ENCODE data around the gene ANKRD33B.
"Not testable (repeated sequence)": the region's sequence is repeated elsewhere in the genome, so short reads cannot be mapped to it uniquely, and the experiment has no call there.

ANKRD33B gene

GRCh38 chr5:10637944-10638343 lies 74.1 kb downstream of the ANKRD33B start:
- DNase-seq: peak; percentile 17 to 48 (median 45)

- not testable (repeated sequence) for DNase-seq
Observed at GRCh38 chr5:10638723-10639122, 74.9 kb downstream of the ANKRD33B start.

DNA sequence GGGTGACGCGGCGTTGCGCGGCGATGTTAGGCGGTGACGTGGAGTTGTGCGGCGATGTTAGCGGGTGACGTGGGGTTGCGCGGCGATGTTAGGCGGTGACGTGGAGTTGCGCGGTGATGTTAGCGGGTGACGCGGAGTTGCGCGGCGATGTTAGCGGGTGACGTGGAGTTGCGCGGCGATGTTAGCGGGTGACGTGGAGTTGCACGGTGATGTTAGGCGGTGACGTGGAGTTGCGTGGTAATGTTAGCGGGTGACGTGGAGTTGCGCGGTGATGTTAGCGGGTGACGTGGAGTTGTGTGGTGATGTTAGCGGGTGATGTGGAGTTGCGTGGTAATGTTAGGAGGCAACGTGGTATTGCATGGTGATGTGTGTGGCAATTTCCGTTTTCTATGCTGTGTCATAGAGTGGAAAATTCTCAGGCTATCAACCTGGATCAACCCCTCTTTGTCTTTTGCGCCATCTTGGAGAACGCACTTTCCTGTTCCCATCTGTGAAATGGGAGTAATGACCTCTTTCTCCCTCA lies 76.0 kb downstream of the ANKRD33B start:
- DNase-seq: no peak

- no peak for DNase-seq
Observed at GRCh38 chr5:10642367-10642766, 78.5 kb downstream of the ANKRD33B start.

GRCh38 chr5:10644192-10644591 lies 80.3 kb downstream of the ANKRD33B start:
- DNase-seq: no peak

GRCh38 chr5:10645146-10645545 lies 81.3 kb downstream of the ANKRD33B start:
- DNase-seq: no peak

DNA sequence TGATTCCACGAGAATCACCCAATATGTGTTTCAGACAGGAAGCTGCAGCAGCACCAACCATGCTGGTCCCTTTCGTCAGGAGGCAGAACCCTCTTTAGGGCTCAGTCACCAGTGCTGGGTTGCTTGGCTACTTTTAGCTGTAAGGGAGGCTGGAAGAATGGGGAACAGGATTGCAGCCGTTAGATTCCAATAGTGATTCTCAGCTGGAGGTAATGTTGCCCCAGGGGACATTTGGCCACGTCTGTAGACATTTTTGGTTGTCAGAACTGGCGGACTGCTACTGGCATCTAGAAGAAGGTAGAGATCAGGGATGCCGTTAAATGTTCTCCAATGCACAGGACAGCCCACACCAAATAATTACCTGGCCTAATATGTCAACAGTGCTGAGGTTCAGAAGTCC lies 81.8 kb downstream of the ANKRD33B start:
- DNase-seq: no peak

- DNase-seq: no peak
Observed at GRCh38 chr5:10647640-10648039, 83.8 kb downstream of the ANKRD33B start.

- no peak for DNase-seq
Observed at GRCh38 chr5:10648806-10649665, 85.2 kb downstream of the ANKRD33B start.

DNA sequence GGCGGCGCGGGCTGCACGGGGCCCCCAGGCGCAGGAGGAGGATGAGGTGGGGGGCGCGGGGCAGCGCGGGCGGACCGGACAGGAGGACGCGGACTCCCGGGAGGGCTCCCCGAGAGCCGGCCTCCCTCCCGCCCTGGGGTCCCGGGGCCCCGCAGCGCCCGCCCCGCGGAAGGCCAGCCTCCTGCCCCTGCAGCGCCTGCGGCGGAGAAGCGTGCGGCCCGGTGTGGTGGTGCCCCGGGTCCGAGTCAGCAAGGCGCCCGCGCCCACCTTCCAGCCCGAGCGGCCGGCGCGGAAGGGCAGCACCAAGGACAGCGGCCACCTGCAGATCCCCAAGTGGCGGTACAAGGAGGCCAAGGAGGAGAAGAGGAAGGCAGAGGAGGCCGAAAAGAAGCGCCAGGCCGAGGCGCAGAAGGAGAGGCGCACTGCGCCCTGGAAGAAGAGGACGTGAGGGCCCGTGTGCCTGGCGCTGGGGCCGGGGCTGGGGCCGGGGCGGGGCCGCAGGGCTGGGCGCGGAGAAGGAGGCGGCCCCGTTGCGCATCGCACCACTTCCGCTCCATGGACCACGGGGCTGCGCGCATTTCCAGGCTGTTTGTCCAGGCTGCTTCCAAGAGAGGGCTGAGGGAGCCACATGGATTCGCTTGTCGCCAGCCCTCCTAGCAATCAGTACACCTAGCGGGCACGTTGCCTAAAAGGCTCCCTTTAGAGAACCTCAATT lies 86.0 kb downstream of the ANKRD33B start:
- no peak for DNase-seq

DNA sequence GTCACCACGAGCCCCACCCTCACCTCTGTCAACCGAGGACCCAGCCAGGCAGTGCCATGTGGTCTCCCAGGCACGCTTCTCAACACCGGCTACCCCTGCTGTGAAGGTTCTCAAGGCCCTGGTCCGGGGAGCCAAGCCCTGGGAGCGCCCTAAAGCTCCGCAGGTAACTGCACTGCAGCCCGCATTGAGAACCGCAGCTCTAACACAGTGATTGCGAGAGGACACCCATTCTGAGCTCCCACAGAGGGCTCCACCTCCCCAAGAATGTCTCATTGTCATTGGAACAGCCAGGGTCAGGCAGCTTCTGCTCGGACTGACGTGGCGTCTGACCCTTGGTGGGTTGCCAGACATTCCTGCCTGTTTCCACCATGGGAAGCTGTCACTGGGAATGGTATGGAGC lies 88.3 kb downstream of the ANKRD33B start:
- no peak for DNase-seq

DNA sequence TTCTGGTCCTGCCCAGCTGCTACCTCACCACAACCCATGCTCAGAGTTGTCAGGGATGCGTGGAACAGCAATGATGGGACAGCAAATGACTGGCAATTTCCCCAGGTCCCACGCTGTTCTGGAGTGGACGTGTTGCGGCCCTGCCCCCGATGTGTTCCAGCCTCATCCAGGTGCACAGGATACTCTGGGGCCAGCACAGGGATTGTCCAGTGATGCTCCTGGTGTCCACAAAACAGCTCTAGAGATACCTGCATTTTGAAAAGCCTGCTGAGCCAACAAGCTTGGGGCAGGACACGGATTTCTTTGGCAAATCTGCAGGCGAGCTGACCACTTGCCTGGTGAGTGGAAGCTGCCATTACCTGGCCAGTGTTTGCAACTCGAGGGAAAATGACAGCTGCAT lies 88.7 kb downstream of the ANKRD33B start:
- DNase-seq: no peak

DNA sequence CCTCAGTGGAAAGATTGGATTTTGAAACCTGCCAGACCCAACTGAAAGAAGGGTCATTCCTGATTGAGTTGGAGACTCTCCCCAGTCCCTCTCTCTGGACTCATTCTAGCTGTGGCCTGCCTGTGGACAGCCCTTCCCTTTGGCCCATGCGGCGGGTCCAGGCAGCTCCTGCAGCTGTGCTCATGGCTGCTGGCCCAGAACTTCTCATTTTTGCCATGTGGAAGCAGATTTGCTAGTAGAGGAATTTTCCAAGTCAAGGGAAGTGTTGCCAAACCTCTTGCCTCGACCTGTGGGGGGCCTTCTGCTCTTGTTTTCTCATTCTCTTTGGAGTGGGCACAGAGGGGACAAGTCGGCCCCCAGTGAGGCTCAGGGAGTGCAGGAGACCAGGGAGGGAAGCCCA lies 89.2 kb downstream of the ANKRD33B start:
- DNase-seq: peak; percentile 40 to 65 (median 50)

DNA sequence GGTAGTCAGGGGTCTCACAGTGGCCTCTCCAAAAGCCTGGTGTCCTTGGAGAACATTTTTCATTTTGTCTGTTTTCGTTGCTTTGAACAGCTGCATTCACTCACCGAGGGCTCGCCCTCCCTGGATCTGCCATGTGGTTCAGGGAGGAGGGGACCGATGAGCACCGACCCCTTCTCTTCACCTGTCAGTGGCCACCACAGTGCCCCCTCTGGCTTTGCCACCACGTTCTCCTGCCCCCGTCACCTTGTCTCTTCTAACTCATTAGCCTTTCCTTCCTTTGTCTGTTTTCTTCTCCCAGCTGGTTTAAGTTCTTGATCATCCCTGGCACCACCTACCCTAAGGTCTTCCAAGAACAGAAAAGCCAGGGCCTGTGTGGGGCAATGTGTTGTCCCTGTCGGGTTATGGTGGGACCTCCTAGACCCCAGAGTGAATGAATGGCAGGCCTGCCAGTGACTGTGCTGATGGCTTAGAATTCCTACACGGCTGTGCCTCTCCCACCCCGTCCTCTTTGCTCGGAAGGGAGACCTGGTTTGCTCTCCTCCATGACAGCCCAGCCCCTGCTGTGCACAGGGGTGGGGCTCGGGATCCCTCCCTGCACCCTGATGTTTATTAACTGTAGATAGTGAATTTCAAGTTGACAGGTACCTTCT lies 90.0 kb downstream of the ANKRD33B start:
- DNase-seq: no peak

- DNase-seq: no peak
Observed at GRCh38 chr5:10654566-10654965, 90.7 kb downstream of the ANKRD33B start.

DNA sequence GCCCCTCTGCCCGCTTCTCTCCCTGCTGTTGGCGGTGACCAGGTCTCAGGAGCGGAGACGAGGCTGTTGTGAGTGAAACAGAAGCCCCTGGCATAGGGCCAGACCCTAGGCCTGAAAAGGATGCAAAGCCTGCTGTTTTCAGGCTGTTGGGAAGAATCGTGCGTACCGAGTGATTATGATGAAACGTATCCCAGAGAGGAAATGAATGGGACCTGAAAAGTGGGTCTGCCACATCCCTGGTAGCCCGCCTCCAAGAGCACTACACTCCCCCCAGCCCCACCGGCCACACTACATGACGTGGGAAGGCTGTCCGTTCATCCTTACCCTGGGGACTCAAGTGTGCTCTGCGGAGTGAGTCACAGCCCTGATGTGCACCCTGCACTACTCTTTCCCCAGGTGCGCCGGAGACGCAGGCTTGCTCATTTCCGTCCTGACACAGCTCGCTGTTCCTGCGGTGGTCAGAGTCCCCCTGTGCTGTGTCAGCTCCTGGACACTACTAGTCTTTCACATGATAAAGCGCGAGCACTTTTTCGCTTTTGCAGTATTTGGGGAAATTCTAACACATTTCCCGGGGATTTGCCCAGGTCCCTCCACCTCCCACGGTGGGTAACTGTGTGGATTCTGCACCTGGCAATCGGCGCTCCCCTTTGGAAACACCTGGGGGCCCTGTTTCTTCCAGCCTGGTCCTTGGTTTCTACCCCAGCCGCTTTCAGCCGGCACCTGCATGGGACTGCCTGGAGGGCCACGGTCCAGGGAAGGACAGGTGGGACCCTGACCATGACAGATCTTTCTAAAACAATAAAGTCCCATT lies 91.5 kb downstream of the ANKRD33B start:
- no peak for DNase-seq

DNA sequence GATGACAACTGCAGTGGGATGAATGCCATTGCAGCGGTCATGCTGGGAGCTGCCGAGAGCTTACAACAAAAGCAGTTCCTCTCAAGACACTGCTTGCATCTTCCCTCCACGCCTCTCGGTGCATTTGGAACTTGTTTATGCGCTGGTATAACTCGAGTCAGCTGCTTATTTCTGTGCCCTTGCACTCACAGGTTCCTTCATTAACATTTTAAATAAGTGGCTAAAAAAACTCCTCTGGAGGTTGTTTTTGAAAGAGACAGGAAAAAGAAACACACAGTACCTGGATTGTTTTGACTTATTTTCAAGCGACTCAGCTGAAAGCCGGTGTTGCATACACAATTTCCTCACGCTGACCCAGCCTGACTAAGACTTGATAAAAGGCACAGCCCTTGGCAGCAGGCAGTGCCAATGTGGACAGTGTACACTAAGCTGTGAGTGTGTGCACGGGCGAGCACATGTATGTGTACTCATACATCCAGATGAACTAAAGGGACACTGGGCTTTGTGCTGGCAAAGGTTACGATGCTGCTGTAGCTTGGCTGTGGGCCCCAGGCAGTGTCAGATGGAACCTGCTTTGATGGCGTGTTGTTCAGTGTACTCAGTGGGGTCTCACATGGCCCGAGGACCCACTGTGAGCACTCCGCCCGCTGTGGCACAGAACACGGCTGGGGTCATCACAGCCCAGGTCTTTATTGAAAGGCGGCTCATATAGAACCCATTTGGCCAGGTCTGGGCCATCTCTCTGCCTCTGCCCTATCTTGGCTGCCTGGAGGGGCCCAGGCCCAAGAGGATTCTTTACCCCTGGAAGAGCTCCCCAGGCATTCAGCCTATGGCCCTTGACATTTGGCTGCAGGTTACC lies 92.3 kb downstream of the ANKRD33B start:
- no peak for DNase-seq

- DNase-seq: no peak
Observed at GRCh38 chr5:10658265-10658664, 94.4 kb downstream of the ANKRD33B start.

DNA sequence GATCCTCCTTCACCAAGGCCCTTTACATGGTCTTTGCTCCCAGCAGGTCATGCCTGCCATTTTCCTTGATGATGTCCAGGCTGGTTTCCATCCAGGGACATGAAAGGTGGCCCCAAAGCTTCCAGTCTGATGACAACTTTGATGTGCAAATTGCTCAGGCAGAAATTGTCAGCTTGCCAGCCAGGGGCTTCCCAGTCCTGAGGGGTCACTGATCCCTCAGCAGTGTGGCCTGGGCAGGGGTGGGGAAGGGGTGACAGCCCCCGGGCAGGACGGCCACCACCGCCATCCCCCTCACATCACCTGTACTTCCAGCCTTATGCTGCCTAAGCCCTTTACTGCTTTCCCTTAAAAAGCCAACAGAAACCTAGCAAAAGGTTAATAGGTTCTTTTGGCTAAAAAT lies 96.3 kb downstream of the ANKRD33B start:
- no peak for DNase-seq

- DNase-seq: no peak
Observed at GRCh38 chr5:10660720-10661387, 97.0 kb downstream of the ANKRD33B start.

GRCh38 chr5:10661401-10661800 lies 97.5 kb downstream of the ANKRD33B start:
- DNase-seq: no peak

All from suppressor macrophage (primary cell).